HEK293T (cell line): ENCODE measurements around the gene KCNJ10.

Experiments used
- ARNT ChIP-seq: fragments of 450-650 bp; IDR thresholded peaks from 2 replicates; pipeline ENCODE4 v1.6.1; 2017; ENCODE audit warnings: mild to moderate bottlenecking
- BHLHE40 ChIP-seq: fragments of 450-650 bp; IDR thresholded peaks from 2 replicates; pipeline ENCODE4 v1.6.1; 2016; ENCODE audit warnings: mild to moderate bottlenecking, moderate library complexity, borderline replicate concordance
- ELF4 ChIP-seq: fragments of 450-650 bp; IDR thresholded peaks from 2 replicates; pipeline ENCODE4 v1.6.1; 2017; ENCODE audit warnings: antibody characterized with exemption
- FOXA1 ChIP-seq: fragments of 450-650 bp; IDR thresholded peaks from 2 replicates; pipeline ENCODE4 v1.6.1; 2016; ENCODE audit warnings: mild to moderate bottlenecking
- FOXM1 ChIP-seq: fragments of 450-650 bp; IDR thresholded peaks from 2 replicates; pipeline ENCODE4 v1.6.1; 2017; ENCODE audit warnings: mild to moderate bottlenecking, borderline replicate concordance
- L3MBTL2 ChIP-seq: fragments of 450-650 bp; conservative IDR thresholded peaks from 2 replicates; pipeline ENCODE4 v1.6.1; 2016; ENCODE audit warnings: mild to moderate bottlenecking
- PKNOX1 ChIP-seq: fragments of 450-650 bp; IDR thresholded peaks from 2 replicates; pipeline ENCODE4 v1.6.1; 2016
- SP1 ChIP-seq: fragments of 450-650 bp; IDR thresholded peaks from 2 replicates; pipeline ENCODE4 v1.6.1; 2017
- TARDBP ChIP-seq: fragments of 450-650 bp; IDR thresholded peaks from 2 replicates; pipeline ENCODE4 v1.6.1; 2016
- ZNF384 ChIP-seq: fragments of 450-650 bp; IDR thresholded peaks from 2 replicates; pipeline ENCODE4 v1.6.1; 2016

GRCh38 chr1:160061369-160062229, 8.4 kb downstream of the KCNJ10 start:
- TF ChIP-seq ELF4: no peak
- TF ChIP-seq BHLHE40: no peak
- no peak for TF ChIP-seq SP1
- TF ChIP-seq TARDBP: no peak
- TF ChIP-seq FOXA1: no peak
- no peak for TF ChIP-seq FOXM1
- no peak for TF ChIP-seq ARNT
- no peak for TF ChIP-seq L3MBTL2
- TF ChIP-seq ZNF384: no peak
- no peak for TF ChIP-seq PKNOX1
